ENCODE data around the gene IL4I1.

IL4I1 gene

DNA sequence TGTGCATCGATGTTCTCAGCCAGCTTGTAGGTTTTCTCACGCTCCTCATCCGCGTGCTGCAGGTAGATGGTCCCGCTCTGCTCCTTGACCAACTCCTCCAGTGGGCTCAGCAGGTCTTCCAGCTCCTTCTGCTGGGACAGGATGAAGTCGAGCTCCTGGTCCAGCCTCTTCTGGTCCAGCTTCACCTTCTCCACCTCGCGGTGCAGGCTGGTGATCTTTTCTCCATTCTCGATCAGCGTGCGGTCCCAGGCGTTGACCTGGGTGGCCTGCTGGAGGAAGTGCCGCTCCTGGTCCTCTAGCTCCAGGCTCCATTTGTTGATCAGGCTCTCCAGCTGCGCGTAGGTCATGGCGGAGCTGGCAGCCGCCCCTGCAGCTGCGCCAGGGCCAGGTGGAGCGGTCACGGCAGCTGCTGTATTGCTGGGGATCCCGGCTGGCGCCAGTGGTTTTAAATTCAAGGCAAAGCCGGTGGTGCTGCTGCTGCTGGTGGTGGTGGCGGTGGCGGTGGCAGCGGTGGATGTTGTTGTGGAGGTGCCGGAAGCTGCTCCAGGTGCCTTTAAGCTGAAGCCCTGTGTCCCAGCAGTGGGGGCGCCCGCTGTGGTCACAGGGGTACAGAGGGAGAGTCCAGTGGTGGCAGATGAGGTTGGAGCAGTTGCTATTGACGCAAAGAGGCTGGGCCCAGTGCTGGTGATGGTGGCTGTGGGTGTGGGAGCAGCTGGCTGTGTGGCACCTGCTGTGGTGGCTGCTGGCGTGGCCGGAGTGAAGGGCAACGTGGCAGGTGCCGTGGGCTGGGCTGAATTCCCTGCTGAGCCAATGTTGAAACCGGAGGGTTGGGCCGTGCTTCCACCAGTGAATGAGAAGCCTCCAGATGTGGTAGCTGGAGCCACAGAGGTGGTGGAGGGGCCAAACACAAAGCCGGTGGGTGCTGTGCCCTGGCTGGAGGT lies 12.1 kb upstream of the IL4I1 start:
- TF ChIP-seq YY1 (IDR thresholded peaks at IDR 0.05; ENCODE audit: low read depth) (no peak), ZBTB7A (IDR thresholded peaks at IDR 0.05; ENCODE audit: low read depth) (no peak), NFIC (IDR thresholded peaks at IDR 0.05) (no peak), FOXM1 (IDR thresholded peaks at IDR 0.05; ENCODE audit: borderline replicate concordance, low read depth) (no peak), EGR1 (IDR thresholded peaks at IDR 0.05) (no peak), TCF12 (IDR thresholded peaks at IDR 0.05; ENCODE audit: low read depth) (no peak), TEAD4 (IDR thresholded peaks at IDR 0.05) (no peak), CEBPB (IDR thresholded peaks at IDR 0.05) (no peak), TAF1 (IDR thresholded peaks at IDR 0.05; ENCODE audit: low read depth) (no peak), RAD21 (IDR thresholded peaks at IDR 0.05; ENCODE audit: low read depth) (no peak), EP300 (IDR thresholded peaks at IDR 0.05; ENCODE audit: borderline replicate concordance) (no peak), CREB1 (IDR thresholded peaks at IDR 0.05; ENCODE audit: low read depth) (no peak)
- TF ChIP-seq, protein P1, sequence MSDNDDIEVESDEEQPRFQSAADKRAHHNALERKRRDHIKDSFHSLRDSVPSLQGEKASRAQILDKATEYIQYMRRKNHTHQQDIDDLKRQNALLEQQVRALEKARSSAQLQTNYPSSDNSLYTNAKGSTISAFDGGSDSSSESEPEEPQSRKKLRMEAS (IDR thresholded peaks at IDR 0.05): no peak
- TF ChIP-seq, protein P2, sequence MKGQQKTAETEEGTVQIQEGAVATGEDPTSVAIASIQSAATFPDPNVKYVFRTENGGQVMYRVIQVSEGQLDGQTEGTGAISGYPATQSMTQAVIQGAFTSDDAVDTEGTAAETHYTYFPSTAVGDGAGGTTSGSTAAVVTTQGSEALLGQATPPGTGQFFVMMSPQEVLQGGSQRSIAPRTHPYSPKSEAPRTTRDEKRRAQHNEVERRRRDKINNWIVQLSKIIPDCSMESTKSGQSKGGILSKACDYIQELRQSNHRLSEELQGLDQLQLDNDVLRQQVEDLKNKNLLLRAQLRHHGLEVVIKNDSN (IDR thresholded peaks at IDR 0.05): no peak
- TF ChIP-seq, protein P3, sequence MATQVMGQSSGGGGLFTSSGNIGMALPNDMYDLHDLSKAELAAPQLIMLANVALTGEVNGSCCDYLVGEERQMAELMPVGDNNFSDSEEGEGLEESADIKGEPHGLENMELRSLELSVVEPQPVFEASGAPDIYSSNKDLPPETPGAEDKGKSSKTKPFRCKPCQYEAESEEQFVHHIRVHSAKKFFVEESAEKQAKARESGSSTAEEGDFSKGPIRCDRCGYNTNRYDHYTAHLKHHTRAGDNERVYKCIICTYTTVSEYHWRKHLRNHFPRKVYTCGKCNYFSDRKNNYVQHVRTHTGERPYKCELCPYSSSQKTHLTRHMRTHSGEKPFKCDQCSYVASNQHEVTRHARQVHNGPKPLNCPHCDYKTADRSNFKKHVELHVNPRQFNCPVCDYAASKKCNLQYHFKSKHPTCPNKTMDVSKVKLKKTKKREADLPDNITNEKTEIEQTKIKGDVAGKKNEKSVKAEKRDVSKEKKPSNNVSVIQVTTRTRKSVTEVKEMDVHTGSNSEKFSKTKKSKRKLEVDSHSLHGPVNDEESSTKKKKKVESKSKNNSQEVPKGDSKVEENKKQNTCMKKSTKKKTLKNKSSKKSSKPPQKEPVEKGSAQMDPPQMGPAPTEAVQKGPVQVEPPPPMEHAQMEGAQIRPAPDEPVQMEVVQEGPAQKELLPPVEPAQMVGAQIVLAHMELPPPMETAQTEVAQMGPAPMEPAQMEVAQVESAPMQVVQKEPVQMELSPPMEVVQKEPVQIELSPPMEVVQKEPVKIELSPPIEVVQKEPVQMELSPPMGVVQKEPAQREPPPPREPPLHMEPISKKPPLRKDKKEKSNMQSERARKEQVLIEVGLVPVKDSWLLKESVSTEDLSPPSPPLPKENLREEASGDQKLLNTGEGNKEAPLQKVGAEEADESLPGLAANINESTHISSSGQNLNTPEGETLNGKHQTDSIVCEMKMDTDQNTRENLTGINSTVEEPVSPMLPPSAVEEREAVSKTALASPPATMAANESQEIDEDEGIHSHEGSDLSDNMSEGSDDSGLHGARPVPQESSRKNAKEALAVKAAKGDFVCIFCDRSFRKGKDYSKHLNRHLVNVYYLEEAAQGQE (IDR thresholded peaks at IDR 0.05; ENCODE audit: low read depth): no peak

DNA sequence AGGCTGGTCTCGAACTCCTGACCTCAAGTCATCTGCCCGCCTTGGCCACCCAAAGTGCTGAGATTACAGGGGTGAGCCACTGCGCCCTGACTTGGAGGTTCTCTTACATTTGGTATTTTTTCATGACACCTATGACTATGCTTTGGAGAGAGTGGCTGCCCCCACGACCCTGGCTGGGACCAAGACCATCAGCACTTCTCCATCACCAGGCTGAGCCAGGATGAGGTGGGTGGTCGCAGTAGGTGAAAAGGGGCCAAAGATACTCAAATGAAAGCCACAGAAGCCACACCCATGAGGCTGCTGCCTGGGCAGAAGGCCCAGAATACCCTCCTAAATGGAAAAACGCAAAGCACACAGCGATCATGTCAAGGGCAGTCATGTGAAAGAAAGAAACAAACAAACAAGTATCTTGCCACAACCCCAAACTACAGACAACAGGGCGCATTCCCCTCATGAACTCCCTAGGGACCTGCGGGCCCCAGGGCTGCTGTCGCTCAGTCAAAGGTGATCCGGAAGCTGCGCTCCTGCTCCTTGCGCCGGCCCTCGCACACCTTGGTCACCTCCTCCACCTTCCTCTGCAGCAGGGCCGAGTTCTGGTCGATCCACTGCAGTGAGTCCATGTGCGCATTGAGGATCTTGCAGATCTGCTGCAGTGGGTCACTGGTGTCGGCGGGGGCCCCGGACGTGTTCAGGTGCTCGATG lies 11.2 kb upstream of the IL4I1 start:
- no peak for TF ChIP-seq RAD21 (IDR thresholded peaks at IDR 0.05; ENCODE audit: low read depth)
- TF ChIP-seq FOXM1 (IDR thresholded peaks at IDR 0.05; ENCODE audit: borderline replicate concordance, low read depth): no peak
- TF ChIP-seq CREB1 (IDR thresholded peaks at IDR 0.05; ENCODE audit: low read depth): no peak
- TF ChIP-seq CEBPB (IDR thresholded peaks at IDR 0.05): no peak
- TF ChIP-seq, protein P3 (IDR thresholded peaks at IDR 0.05; ENCODE audit: low read depth): no peak
- no peak for TF ChIP-seq EGR1 (IDR thresholded peaks at IDR 0.05)
- no peak for TF ChIP-seq TEAD4 (IDR thresholded peaks at IDR 0.05)
- TF ChIP-seq EP300 (IDR thresholded peaks at IDR 0.05; ENCODE audit: borderline replicate concordance): no peak
- TF ChIP-seq, protein P1 (IDR thresholded peaks at IDR 0.05): no peak
- TF ChIP-seq, protein P2 (IDR thresholded peaks at IDR 0.05): no peak
- TF ChIP-seq ZBTB7A (IDR thresholded peaks at IDR 0.05; ENCODE audit: low read depth): no peak

DNA sequence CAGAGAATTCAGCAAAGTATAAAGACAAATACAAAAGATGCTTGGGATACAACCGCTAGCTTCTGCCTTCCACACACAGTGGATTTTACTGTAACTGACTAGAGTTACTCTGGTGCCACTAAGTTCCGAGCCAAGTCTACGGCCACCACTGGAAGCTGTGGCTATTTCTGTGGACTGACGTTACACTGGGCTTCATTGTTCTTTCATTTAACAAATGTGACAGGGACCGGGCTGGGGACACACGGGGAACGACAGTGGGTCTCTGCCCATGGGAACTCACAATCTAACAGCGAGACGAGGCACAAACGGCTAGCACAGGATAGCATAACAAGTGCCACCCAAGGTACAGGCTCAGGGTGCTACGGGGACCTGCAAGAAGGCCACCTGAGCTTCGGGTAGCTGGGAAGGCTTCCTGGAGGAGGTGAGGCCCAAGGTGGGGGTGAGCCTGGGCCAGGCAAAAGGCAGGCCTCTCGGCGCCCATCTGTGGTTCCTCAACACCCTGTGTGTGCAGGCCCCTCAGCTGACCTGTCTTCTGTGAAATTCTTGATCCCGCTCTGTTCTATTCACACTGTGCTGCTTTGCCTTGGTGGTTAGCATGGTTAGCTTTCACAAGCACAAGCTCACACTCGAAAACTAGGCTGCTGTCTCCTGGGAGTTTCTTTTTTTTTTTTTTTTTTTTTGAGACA lies 10.3 kb upstream of the IL4I1 start:
- TF ChIP-seq FOXM1 (IDR thresholded peaks at IDR 0.05; ENCODE audit: borderline replicate concordance, low read depth) (no peak), CEBPB (IDR thresholded peaks at IDR 0.05) (no peak)

DNA sequence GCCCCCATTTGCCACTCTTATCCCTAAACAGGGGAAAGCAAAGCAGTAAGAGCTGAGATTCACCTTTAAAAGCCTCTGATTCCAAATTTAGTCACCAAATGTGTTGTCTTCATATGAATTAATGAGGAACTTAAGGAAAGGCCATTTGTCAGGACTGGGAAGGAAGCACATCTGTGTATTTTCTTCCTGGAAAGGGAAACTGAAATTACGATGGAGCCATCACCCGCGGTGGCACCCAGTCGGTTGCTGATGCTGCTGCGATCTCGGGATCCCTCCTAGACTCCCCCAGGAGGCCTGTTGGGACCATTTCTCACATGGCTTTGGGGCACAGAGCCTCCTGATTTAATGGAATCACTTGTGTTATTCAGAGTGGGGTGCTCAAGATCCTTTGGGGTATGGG lies 7.4 kb upstream of the IL4I1 start:
- TF ChIP-seq FOXM1 (IDR thresholded peaks at IDR 0.05; ENCODE audit: borderline replicate concordance, low read depth) (no peak), EP300 (IDR thresholded peaks at IDR 0.05; ENCODE audit: borderline replicate concordance) (no peak)
- TF ChIP-seq, protein P3 (IDR thresholded peaks at IDR 0.05; ENCODE audit: low read depth): no peak
- TF ChIP-seq, protein P2 (IDR thresholded peaks at IDR 0.05): no peak

Data from Ishikawa (cell line).